ENCODE measurements around the gene NTSR2.
A peak's percentile ranks its signal among the peaks of the same experiment; 100 is the strongest.

NTSR2 gene, protein sequence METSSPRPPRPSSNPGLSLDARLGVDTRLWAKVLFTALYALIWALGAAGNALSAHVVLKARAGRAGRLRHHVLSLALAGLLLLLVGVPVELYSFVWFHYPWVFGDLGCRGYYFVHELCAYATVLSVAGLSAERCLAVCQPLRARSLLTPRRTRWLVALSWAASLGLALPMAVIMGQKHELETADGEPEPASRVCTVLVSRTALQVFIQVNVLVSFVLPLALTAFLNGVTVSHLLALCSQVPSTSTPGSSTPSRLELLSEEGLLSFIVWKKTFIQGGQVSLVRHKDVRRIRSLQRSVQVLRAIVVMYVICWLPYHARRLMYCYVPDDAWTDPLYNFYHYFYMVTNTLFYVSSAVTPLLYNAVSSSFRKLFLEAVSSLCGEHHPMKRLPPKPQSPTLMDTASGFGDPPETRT

GRCh38 chr2:11669454-11670291, at the start of gene NTSR2:
Gene NTSR2, minus strand, starts transcription at chr2:11670195. Its CDS starts 66 bp downstream, at chr2:11670129.
- DNase-seq: peak; percentile 52

DNA sequence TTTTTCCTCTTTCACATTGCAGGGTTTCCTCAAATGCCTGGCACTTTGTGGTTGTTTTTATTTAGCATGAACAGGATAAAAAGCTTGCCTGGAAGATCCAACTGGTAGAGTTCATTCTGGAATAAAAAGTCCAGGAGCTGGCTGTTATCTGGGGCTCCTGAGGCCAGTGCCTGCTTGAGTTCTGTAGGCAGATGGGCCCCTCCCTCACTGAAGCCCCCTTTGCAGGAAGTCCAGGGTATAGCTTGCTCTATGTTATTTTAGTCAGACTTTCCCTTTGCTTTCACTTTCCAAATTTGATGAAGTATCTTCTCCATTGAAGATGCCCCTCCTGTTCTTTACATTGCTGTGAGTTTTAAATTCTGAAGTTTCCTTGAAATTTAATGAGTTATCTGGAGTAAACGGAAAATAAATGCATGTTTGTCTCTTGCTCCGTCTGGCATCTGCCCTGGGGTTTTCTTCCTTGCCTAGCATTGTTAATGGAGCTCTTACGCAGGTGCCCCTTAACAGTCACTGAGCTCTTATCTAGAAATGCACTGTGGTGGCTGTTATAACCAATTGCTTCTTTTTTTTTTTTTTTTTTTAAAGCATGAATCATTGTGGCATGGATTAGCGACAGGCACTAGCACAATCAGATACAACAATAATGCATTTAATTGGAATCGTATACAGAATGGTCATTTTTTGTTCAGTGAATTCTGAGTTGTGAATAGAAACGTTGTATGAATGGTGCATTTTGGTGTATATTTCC, 49.4 kb upstream of the NTSR2 start:
- DNase-seq: no peak

- DNase-seq: no peak
Observed at GRCh38 chr2:11718606-11719005, 48.6 kb upstream of the NTSR2 start.

- DNase-seq: no peak
Observed at GRCh38 chr2:11717623-11718022, 47.6 kb upstream of the NTSR2 start.

DNA sequence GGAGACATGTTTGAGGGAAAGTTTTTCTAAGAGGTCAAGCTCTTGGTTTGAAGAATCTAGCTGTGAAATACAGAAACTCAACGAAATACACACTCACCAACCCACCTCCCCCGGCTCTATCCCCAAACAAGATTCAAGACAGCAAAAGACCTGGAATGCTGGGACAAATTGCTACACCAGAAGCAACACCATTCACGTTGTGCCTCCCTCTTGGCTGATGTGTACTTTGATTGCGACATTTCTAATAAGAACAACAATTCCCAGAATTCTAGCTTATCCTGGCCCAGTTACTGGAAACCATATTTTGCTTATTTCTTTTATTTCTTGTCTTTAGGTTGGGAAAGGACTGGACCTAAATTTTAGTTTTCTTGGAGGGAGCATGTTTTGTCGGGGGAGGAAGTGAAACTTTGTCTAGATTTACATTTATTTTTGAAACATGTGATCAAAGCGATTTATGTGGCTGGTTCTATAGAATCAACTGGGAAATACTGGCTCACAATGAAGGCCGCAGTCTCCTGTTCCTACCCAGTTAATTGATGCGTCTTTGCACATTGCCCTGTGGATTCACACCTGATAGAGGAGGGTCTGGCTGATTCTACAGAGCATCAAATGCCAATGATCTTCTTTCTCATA, 46.8 kb upstream of the NTSR2 start:
- peak; percentile 62 for DNase-seq

- no peak for DNase-seq
Observed at GRCh38 chr2:11715987-11716652, 46.1 kb upstream of the NTSR2 start.

DNA sequence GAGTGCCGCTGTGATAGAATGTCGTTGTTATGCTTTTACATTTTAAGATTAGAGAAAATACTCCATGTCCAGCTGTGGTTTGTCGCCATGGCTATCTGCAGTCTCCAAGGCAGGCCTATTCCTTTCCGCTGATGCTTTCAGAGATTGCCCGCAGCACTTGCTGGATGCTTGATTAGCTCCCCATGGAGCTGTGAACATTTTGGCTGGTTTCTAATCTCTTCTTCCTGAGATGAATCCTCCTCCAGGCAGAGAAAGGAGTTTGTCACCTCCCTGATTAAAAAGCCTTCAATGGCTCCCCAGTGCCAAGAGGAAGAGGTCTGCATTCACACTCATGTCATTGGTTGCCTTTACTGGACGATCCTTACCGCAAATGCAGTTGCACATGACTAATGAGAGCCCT, 43.8 kb upstream of the NTSR2 start:
- no peak for DNase-seq

DNA sequence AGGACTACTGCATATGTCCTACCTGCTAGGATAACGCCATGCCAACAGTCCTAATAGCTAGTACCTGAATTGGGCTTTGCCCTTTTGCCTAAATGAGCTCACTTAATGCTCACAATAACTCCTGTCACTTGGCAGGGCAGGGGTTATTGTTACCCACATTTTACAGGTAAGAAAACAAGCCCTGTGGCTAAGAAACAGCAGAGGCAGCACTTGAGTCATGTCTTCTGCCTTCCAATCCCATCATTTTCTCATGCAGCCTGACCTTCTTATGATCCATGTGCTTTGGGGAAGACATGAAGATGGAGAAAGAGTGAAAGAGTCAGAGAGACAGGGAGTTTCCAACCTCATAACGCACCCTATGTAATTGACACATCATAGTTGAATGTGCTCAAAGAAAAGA, 42.9 kb upstream of the NTSR2 start:
- DNase-seq: no peak

GRCh38 chr2:11711751-11712150, 41.8 kb upstream of the NTSR2 start:
- no peak for DNase-seq

DNA sequence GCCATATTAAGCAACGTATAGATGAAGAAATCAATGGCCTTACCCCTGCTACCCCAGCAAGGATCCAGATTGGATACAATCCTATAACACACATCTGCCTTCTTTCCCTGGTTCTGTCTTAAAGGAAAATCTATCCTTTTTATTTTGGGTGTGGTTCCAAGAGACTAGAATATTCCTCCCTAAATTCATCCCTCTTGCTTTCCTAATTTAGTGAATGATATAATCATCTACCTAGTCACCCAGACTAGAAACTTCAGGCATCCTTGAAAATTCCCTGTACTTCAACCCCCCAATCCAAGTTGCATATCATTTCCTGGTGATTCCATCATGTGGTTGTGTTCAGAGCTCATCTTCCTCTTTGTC, 41.3 kb upstream of the NTSR2 start:
- no peak for DNase-seq

- DNase-seq: peak; percentile 44
Observed at GRCh38 chr2:11710632-11711353, 40.8 kb upstream of the NTSR2 start.

- peak; percentile 79 for DNase-seq
Observed at GRCh38 chr2:11710210-11710609, 40.2 kb upstream of the NTSR2 start.

DNA sequence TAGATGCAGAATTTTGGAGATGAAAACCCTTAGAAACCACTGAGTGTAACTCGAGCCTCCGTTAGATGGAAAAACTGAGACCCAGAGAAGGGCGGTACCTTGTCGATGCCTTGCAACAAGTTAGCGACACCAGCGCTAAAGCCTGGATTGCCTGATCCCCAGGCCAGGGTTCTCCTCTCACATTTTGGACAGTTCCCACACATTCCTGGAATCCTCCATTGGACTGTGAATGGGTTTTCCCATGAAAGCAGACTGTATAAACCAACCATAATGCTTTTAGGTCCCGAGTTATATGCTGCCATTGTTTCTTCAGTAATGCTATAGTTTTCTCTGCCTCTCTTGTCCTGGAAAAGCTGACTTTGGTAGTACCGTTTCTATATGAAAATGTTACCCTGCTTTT, 39.3 kb upstream of the NTSR2 start:
- DNase-seq: no peak

- DNase-seq: peak; percentile 59
Observed at GRCh38 chr2:11708106-11708505, 38.1 kb upstream of the NTSR2 start.

- no peak for DNase-seq
Observed at GRCh38 chr2:11705711-11706110, 35.7 kb upstream of the NTSR2 start.

GRCh38 chr2:11705063-11705462, 35.1 kb upstream of the NTSR2 start:
- DNase-seq: no peak

GRCh38 chr2:11703700-11704099, 33.7 kb upstream of the NTSR2 start:
- peak; percentile 50 for DNase-seq

- no peak for DNase-seq
Observed at GRCh38 chr2:11702946-11703345, 33.0 kb upstream of the NTSR2 start.

DNA sequence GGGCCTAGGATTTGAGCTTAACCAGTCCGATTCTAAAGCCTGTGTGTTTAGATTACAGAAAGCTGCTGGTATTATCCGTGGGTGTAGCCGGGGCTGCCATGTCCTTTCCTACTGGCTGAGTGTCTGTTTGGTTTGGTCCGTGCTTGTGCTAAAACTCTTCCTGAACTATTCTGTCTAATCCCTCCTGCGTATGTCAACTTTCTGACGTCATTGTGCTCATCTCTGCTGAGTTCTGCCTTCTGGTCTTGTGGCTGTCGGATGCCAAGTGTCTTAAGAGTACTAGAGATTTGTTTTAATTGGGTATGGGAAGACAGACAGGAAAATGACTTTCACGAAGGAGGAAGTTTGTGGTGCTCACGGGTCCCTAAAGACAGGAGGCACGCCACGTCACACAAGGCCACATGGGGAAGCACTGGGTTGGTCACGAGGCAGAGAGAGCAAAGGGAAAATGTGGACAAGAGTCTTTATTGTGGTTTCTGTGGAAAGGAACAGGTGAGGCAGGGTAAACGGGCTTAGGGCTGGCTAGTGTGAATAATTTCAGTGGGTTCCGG, 31.8 kb upstream of the NTSR2 start:
- DNase-seq: no peak

- DNase-seq: no peak
Observed at GRCh38 chr2:11701206-11701605, 31.2 kb upstream of the NTSR2 start.
